Esophagus muscularis mucosa (tissue), 3 donors: ENCODE measurements around the gene ADORA2B.

Source experiments
- POLR2A ChIP-seq: fragments of 450-650 bp; IDR thresholded peaks from one replicate; pipeline ENCODE4 v1.6.1; 2017; ENCODE audit warnings: antibody characterized with exemption, moderate library complexity, mild to moderate bottlenecking, low read depth
- TF ChIP-seq, protein P1 (sequence below), 3 experiments: fragments of 200-600 bp in 2 of 3; fragments of 450-650 bp in 1 of 3; sonication (generic) in 2 of 3; IDR thresholded peaks; one replicate each; pipeline ENCODE4 v1.5.1; 2017 to 2019; ENCODE audit warnings: antibody characterized with exemption in 3 of 3, mild to moderate bottlenecking in 2 of 3, moderate library complexity in 1 of 3

DNA sequence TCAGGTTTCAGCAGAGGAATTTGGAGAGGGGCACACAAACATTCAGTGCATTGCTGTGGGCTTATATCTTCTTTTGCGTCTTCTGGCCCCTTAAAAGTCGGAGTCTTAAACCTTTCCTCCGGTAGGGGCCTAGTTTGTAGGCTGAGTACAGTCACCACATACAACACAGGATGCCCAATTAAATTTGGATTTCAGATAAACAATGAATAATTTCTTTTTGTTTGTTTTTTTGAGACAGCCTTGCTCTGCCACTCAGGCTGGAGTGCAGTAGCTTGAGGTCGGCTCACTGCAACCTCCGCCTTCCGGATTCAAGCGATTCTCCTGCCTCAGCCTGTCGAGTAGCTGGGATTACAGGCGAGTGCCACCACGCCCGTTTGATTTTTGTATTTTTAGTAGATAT, 26.7 kb upstream of the ADORA2B start:
- TF ChIP-seq POLR2A: no peak
- TF ChIP-seq, protein P1, sequence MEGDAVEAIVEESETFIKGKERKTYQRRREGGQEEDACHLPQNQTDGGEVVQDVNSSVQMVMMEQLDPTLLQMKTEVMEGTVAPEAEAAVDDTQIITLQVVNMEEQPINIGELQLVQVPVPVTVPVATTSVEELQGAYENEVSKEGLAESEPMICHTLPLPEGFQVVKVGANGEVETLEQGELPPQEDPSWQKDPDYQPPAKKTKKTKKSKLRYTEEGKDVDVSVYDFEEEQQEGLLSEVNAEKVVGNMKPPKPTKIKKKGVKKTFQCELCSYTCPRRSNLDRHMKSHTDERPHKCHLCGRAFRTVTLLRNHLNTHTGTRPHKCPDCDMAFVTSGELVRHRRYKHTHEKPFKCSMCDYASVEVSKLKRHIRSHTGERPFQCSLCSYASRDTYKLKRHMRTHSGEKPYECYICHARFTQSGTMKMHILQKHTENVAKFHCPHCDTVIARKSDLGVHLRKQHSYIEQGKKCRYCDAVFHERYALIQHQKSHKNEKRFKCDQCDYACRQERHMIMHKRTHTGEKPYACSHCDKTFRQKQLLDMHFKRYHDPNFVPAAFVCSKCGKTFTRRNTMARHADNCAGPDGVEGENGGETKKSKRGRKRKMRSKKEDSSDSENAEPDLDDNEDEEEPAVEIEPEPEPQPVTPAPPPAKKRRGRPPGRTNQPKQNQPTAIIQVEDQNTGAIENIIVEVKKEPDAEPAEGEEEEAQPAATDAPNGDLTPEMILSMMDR (IDR thresholded peaks at IDR 0.05): no peak
